GM21576 (cell line): Measurements from ENCODE around the gene RNASEH2A.
"Not testable (repeated sequence)": the region's sequence is repeated elsewhere in the genome, so short reads cannot be mapped to it uniquely, and the experiment has no call there.

Source experiments
- ATAC-seq: cut with Tn5 transposase; IDR thresholded peaks from one replicate; pipeline ENCODE4 v1.9.1; 2021; ENCODE audit warnings: mild to moderate bottlenecking, moderate library complexity; ENCODE audit not compliant: unreplicated experiment

The RNASEH2A gene

DNA sequence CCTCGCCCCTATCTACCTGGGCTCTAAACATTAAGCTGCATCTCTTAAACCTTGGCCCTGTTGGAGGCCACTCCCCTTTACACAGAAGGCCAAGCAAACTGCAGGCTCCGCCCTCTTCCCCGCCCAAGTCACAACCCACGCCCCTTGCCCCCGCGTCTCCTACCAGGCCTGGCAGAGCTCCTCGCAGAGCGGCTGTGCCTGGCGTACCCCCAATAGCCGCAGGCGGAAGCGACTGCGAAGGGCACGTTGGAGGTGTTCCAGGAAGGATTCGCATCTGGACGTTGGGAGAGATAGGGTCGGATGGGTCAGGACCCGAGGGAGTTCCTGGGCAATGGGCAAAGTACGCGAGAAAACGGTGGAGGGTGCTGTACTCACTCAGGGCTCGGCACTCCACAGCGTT, 22.1 kb downstream of the RNASEH2A start:
- no peak for ATAC-seq

GRCh38 chr19:12833418-12833737, 27.0 kb downstream of the RNASEH2A start:
- ATAC-seq, result no peak

GRCh38 chr19:12833738-12834565, 27.6 kb downstream of the RNASEH2A start:
- ATAC-seq, result no peak

GRCh38 chr19:12834566-12834943, 28.2 kb downstream of the RNASEH2A start, which contains the start of gene RTBDN:
Gene RTBDN (minus strand): TSS chr19:12834579. CDS start chr19:12829979, 4,600 bp downstream.
- ATAC-seq, result no peak

DNA sequence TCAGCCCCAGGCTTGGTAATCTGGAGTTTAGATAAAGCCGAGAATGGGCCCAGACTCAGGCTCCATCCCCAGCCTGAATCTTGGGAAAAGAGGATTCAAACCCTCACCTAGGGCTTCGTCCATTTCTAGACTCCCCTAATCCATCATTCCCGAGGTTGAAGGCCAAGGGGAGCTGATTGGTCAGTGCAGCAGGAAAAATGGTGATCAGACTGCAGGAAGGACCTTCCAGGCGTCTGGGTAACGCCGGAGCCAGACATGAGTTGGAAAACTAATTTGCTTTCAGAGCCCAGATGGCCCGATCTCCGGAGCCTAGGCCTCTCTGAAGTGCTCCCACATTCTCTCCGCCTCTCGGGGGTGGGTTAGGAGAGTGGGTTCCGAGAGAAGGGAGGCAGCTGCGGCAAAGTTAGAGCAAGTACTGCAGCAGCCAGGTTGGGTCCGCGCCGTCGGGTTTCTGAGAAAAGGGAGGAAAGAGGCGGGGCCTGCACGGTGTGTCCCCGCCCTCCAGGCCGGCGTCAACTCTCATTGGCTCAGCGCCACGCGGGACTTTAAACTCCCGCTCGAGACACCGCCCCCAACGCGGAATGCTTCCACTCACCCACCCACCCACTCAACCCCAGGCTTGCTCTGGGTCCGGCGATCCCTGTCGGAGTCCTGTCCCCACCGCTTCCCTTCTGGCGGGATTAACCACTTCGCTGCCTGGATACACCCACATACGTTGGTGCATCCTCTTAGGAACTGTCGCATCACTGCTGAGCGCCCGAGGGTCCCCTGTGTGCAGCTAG, 28.8 kb downstream of the RNASEH2A start:
- ATAC-seq, result no peak

- no peak for ATAC-seq
These were observed 30.1 kb downstream of the RNASEH2A start for GRCh38 chr19:12836529-12836863.

GRCh38 chr19:12837225-12837624, 30.8 kb downstream of the RNASEH2A start:
- ATAC-seq, result no peak

DNA sequence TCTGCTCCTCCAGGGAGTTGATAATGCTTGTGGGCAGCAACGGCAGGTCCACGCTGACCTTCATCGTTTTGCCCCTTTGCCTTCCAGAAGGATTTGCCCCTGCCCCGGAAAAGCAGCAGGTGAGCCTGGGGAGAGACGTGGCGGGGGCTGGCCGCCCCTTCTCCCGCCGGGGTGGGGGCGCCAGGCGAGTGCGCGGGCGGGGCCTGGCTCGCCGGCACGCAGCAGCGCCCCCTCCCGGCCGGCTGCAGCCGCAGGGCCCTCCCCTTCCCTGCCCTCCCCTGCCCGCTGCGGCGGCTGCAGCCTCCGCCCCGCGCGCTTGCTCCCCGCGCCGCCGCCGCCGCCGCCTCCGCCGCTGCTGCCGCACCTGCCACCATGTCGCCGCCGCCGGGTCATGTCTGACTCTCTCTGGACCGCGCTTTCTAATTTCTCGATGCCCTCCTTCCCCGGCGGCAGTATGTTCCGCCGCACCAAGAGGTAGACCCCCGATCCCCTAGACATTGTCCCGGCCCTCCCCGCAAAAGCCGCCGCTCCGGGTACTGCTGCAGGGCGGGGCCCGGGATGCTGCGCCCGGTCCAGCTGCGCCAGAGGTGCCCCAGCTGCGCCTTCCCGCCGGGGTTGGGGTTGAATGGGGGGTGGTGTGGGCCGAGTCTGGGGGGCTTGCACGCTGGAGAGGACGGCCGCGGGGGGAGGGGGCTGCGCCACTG, 31.9 kb downstream of the RNASEH2A start, which contains the start of gene MAST1:
MAST1 (plus strand) TSS at position 334 of the 704 bp plus-strand sequence; CDS start at position 392, 58 bp downstream.
- ATAC-seq, result no peak

DNA sequence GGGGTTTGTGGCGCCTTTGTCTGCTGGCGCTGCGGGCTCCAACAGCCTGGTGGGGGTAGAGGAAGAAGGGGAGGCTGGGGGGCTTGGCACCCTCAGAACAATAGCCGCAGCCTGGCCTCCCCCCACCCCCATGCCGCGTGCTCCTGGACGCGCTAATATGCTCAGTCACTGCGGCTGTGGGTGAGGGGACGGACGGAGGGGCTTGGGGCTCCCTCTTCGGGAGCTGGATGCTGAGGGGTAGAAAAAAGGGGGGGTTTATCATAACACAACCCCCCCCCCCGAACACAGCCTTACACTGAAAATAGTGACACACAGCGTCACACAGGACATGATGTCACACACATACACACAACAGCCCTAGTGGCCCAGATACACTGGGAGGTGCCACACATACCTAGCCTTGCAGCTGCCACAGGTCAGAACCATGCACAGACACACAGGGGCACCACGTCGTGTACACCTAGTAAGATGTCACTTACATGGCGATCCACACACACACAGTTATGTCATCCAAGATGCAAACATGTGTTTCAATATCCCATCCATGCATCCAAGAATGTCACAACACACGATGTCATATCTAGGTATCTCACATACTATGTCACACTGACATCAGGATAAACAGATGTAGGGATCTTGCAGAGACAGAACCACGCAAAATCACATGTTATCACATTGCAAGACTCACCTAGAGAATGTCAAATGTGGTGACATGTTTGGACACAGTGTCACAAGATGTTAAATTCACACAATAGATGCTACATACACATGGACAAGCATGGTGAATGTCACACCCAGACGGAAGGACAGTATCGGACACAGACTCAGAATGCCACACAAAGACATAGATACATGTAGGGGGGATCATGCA, 32.7 kb downstream of the RNASEH2A start:
- ATAC-seq, result no peak

- ATAC-seq, result no peak
These were observed 34.0 kb downstream of the RNASEH2A start for GRCh38 chr19:12840091-12841079.

DNA sequence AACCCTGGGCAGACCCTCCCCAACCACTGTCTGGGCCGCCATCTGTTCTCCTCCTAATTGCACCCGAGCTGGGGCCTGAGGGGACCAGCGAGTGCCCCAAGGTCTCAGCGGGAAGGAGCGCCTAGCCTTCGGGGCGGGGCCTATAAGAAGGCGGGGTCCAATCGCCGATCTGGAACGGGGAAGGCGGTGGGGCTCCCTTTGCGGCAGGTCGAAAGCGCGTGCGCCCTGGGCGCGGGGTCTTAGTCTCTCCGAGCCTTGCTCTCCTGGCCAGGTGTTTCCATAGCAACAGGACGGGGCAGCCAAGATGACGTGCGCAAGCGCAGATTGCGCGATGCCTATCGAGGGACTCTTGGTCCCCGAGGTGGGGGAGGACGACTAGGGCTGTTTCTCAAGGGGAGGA, 34.7 kb downstream of the RNASEH2A start:
- ATAC-seq, result no peak

- ATAC-seq, result no peak
These were observed 36.1 kb downstream of the RNASEH2A start for GRCh38 chr19:12842511-12842910.

- no peak for ATAC-seq
These were observed 36.9 kb downstream of the RNASEH2A start for GRCh38 chr19:12843328-12843727.

DNA sequence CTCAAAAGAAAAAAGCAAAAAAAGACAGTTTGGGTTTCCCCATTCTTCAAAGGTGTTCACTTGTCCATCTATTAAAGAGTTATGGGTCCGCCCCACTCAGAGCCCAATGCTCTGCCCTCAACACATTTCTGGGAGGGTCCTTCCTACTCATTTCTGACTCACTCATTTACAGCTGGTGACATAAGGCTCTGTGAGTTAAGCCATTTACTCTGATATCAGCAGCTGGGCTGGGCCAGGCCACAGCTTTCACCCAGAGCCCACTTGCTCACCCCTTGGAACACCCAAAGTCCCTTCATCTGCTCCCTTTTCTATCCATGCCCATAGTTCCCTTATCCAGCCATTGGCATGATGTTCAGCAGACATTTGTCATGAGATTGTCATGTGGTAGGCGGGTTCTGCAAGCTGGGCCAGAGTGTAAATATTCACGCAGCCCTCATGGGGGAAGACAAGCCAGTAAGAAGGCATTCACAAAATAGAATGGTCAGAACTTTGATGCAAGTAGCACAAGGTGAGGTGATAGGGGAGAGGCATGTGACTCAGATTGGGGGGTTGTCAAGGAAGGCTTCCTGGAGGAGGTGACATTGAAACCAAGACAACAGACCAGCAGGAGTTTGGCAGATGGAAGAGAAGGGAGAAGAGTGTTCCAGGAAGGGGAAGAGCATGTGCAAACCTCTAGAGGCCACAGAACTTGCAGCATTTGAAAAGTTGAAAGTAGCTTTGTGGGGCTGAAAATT, 37.8 kb downstream of the RNASEH2A start:
- no peak for ATAC-seq

DNA sequence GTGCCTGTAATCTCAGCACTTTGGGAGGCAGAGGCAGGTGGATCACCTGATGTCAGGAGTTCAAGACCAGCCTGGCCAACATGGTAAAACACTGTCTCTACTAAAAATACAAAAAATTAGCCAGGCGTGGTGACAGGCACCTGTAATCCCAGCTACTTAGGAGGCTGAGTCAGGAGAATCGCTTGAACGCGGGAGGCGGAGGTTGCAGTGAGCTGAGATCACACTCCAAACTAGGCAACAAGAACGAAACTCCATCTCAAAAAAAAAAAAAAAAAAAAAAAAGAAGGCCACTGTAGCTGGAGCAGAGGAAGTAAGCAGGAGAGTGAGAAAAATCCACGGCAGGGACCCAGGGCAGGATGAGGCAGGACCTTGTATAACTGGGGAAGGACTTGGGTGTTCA, 40.2 kb downstream of the RNASEH2A start:
- not testable (repeated sequence) for ATAC-seq

DNA sequence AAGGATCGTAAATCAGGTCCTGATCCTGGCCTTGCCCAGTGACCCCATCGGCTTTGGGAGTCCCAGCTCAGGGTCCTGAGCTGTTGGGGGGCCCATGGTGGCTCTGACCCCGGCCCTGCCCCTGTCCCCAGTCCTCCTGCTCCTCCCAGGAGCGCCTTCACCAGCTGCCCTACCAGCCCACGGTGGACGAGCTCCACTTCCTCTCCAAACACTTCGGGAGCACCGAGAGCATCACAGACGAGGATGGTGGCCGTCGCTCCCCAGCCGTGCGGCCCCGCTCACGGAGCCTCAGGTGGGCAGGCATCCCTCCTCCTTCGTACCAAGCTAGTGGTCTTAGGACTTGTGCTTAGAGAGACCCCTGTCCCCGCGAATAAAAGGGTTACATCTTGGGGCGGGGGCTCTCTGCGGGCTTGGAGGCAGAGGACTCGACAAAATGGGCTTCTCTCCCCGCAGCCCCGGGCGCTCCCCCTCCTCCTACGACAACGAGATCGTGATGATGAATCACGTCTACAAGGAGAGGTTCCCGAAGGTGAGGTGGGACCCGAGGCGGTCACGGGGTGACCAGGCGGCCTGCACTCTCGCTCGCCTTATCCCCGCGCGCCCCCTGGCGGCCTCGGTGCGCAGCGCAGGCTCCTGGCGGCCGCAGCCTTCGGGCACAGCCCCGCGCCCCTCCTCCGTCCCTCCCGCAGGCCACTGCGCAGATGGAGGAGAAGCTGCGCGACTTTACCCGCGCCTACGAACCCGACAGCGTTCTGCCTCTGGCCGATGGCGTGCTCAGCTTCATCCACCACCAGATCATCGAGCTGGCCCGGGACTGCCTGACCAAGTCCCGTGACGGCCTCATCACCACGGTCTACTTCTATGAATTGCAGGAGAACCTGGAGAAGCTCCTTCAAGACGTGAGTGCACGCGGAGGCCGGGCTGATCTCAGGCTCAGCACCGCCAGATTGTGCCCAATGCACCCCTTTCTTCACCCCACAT, 41.1 kb downstream of the RNASEH2A start:
- peak; percentile 58 for ATAC-seq

GRCh38 chr19:12856653-12857052, 50.3 kb downstream of the RNASEH2A start:
- ATAC-seq, result no peak
